ENCODE data around the gene THSD4. TPM values are rescaled to one million over a fixed set of nuclear protein-coding genes. Genes with fewer than 3 reads are reported as not detected.

The THSD4 gene
- total RNA-seq, 2 experiments from 2014 or later = not detected

- Mint-ChIP-seq H3K36me3 (ENCODE audit: low read depth) (no peaks in the 10 kb centered on the region), H3K27me3 (peaks cover 4% of the 10 kb centered on the region), H3K27ac (no peak overlapping the region), H3K4me1 (ENCODE audit: low read depth) (no peaks in the 10 kb centered on the region), H3K9me3 (no peaks in the 10 kb centered on the region), H3K4me3 (no peak overlapping the region)
- DNase-seq = no peak
- ChIA-PET POLR2A (no interaction called here), CTCF (no interaction called here)
- no peak for ATAC-seq
- intact Hi-C loops (cut with micrococcal nuclease) = no loop called here
- TF ChIP-seq CTCF (IDR thresholded peaks at IDR 0.05) = no peak
Measured at GRCh38 chr15:71230303-71230702, 115.0 kb downstream of the THSD4 start.

- ChIA-PET CTCF (no interaction called here), POLR2A (no interaction called here)
Measured at GRCh38 chr15:71231758-71232157, 116.5 kb downstream of the THSD4 start.

GRCh38 chr15:71232411-71232810, 117.1 kb downstream of the THSD4 start:
- no peak for ATAC-seq
- intact Hi-C loops (cut with micrococcal nuclease) = no loop called here
- ChIA-PET POLR2A (no interaction called here), CTCF (no interaction called here)
- Mint-ChIP-seq H3K27ac (no peak overlapping the region), H3K9me3 (no peaks in the 10 kb centered on the region), H3K27me3 (peaks cover 11% of the 10 kb centered on the region), H3K36me3 (ENCODE audit: low read depth) (no peaks in the 10 kb centered on the region), H3K4me1 (ENCODE audit: low read depth) (no peaks in the 10 kb centered on the region), H3K4me3 (no peak overlapping the region)
- TF ChIP-seq CTCF (IDR thresholded peaks at IDR 0.05) = no peak
- no peak for DNase-seq

More at GRCh38 chr15:71231758-71232157, 116.5 kb downstream of the THSD4 start:
- H3K27ac Mint-ChIP-seq = no peak overlapping the region
- ATAC-seq (no peak), DNase-seq (no peak)
- intact Hi-C loops (cut with micrococcal nuclease) = no loop called here
- no peak overlapping the region for H3K4me3 Mint-ChIP-seq
- TF ChIP-seq CTCF (IDR thresholded peaks at IDR 0.05) = no peak
- peaks cover 6% of the 10 kb centered on the region for H3K27me3 Mint-ChIP-seq
- no peaks in the 10 kb centered on the region for H3K36me3 Mint-ChIP-seq (ENCODE audit: low read depth)
- no peaks in the 10 kb centered on the region for H3K4me1 Mint-ChIP-seq (ENCODE audit: low read depth)
- no peaks in the 10 kb centered on the region for H3K9me3 Mint-ChIP-seq

- CTCF ChIA-PET = no interaction called here
- no peaks in the 10 kb centered on the region for H3K9me3 Mint-ChIP-seq
- intact Hi-C loops (cut with micrococcal nuclease) = no loop called here
- POLR2A ChIA-PET = no interaction called here
- H3K4me3 Mint-ChIP-seq = no peak overlapping the region
- ATAC-seq (no peak), DNase-seq (no peak)
- no peak overlapping the region for H3K27ac Mint-ChIP-seq
- no peaks in the 10 kb centered on the region for H3K36me3 Mint-ChIP-seq (ENCODE audit: low read depth)
- no peaks in the 10 kb centered on the region for H3K4me1 Mint-ChIP-seq (ENCODE audit: low read depth)
- peaks cover 7% of the 10 kb centered on the region for H3K27me3 Mint-ChIP-seq
- no peak for TF ChIP-seq CTCF (IDR thresholded peaks at IDR 0.05)
Measured at GRCh38 chr15:71237456-71238188, 122.4 kb downstream of the THSD4 start.

- intact Hi-C loops (cut with micrococcal nuclease) = no loop called here
- no peak for ATAC-seq
- ChIA-PET POLR2A (interaction anchor here (1.1 kb wide), 1 partner anchor 91 kb away, joined by 3 read pairs; no protein-coding TSS in a partner anchor), CTCF (no interaction called here)
- no peak for TF ChIP-seq CTCF (IDR thresholded peaks at IDR 0.05)
- Mint-ChIP-seq H3K36me3 (ENCODE audit: low read depth) (no peaks in the 10 kb centered on the region), H3K27ac (no peak overlapping the region), H3K27me3 (peaks cover 7% of the 10 kb centered on the region), H3K4me1 (ENCODE audit: low read depth) (no peaks in the 10 kb centered on the region), H3K4me3 (no peak overlapping the region), H3K9me3 (no peaks in the 10 kb centered on the region)
- DNase-seq = no peak
Measured at GRCh38 chr15:71238926-71239325, 123.7 kb downstream of the THSD4 start.

Measured in activated CD8-positive, alpha-beta T cell treated with anti-CD3 and anti-CD28 coated beads for 36 hours (primary cell).